OCI-LY3 (cell line): ENCODE results near the gene PLPP3.

Experiments
- CTCF ChIP-seq: fragments of 200-600, 300-600 bp; sonication (generic); IDR thresholded peaks from 2 replicates; pipeline ENCODE4 v1.5.1; 2014; ENCODE audit warnings: antibody characterized with exemption, low read length, low read depth
- EZH2phosphoT487 ChIP-seq: fragments of 200-600 bp; shearing (Covaris generic); IDR thresholded peaks from 2 replicates; pipeline ENCODE4 v1.6.1; 2018; ENCODE audit warnings: antibody characterized with exemption, mixed run types, low read depth

GRCh38 chr1:56501888-56502287 is 77.5 kb downstream of the PLPP3 start:
- no peak for TF ChIP-seq CTCF
- no peak for TF ChIP-seq EZH2phosphoT487
